ENCODE data around the gene SEMA3B. TPM values are rescaled to one million over a fixed set of nuclear protein-coding genes. Genes with fewer than 3 reads are reported as not detected.
A peak's percentile ranks its signal among the peaks of the same experiment; 100 is the strongest.

Gene SEMA3B
- total RNA-seq, 2 donors from 2014 or later: 71.1 to 116 TPM

- ATAC-seq: no peak
- intact Hi-C loops (cut with DNase I): no loop called here
- TF ChIP-seq POLR2A (IDR thresholded peaks at IDR 0.05): no peak
- TF ChIP-seq, protein P1, sequence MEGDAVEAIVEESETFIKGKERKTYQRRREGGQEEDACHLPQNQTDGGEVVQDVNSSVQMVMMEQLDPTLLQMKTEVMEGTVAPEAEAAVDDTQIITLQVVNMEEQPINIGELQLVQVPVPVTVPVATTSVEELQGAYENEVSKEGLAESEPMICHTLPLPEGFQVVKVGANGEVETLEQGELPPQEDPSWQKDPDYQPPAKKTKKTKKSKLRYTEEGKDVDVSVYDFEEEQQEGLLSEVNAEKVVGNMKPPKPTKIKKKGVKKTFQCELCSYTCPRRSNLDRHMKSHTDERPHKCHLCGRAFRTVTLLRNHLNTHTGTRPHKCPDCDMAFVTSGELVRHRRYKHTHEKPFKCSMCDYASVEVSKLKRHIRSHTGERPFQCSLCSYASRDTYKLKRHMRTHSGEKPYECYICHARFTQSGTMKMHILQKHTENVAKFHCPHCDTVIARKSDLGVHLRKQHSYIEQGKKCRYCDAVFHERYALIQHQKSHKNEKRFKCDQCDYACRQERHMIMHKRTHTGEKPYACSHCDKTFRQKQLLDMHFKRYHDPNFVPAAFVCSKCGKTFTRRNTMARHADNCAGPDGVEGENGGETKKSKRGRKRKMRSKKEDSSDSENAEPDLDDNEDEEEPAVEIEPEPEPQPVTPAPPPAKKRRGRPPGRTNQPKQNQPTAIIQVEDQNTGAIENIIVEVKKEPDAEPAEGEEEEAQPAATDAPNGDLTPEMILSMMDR (IDR thresholded peaks at IDR 0.05): no peak
- no peaks in the 10 kb centered on the region for H3K27me3 ChIP-seq
- peak overlapping the region in 3 of 4 donors; percentile 17 to 68 (median 60) for H3K27ac ChIP-seq
- peaks cover 14% of the 10 kb centered on the region for H3K4me1 ChIP-seq
- no peak overlapping the region for H3K4me3 ChIP-seq
- WGBS, 2 donors: 80 to 84% methylated on average over 8 of the region's 8 CpGs
- H3K9me3 ChIP-seq: no peaks in the 10 kb centered on the region
- peaks cover 4 to 16% of the 10 kb centered on the region in 2 donors for H3K36me3 ChIP-seq (replicated peaks in 1 of 2; ENCODE audit: insufficient read depth in 1 of 2, low read depth in 2 of 2)
- peak in 1 of 4 donors; percentile 71 for DNase-seq
These were observed 14.2 kb upstream of the SEMA3B start for GRCh38 chr3:50254577-50255250.

DNA sequence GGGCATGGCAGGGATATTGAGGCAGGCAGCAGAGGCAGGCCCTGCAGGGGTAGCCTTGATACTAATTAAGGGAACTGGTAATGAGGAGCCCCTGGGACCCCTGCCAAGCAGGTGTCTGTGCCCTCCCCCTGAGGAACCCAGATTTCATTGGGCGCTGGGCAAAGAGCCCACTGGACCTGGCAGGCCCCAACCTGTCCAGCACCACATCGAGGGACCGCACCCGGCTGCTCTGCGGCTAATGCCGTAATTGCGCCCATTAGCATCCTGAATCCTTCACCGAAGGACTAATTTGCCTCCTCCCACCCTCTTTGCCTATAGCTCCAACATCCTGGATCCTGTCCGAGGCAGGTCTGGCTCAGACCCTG is 13.7 kb upstream of the SEMA3B start:
- Histone ChIP-seq H3K27me3 (no peaks in the 10 kb centered on the region), H3K4me3 (no peak overlapping the region), H3K27ac (peak overlapping the region in 2 of 4 donors; percentile 60 to 68), H3K36me3 (replicated peaks in 1 of 2; ENCODE audit: insufficient read depth in 1 of 2, low read depth in 2 of 2) (peaks cover 4 to 16% of the 10 kb centered on the region in 2 donors), H3K9me3 (no peaks in the 10 kb centered on the region), H3K4me1 (peaks cover 16% of the 10 kb centered on the region)
- intact Hi-C loops (cut with DNase I): no loop called here
- DNase-seq (no peak), ATAC-seq (no peak)
- WGBS, 2 donors: 90 to 95% methylated on average over 7 to 9 of the region's 9 CpGs
- TF ChIP-seq POLR2A (IDR thresholded peaks at IDR 0.05): no peak
- TF ChIP-seq, protein P1 (IDR thresholded peaks at IDR 0.05): no peak

DNA sequence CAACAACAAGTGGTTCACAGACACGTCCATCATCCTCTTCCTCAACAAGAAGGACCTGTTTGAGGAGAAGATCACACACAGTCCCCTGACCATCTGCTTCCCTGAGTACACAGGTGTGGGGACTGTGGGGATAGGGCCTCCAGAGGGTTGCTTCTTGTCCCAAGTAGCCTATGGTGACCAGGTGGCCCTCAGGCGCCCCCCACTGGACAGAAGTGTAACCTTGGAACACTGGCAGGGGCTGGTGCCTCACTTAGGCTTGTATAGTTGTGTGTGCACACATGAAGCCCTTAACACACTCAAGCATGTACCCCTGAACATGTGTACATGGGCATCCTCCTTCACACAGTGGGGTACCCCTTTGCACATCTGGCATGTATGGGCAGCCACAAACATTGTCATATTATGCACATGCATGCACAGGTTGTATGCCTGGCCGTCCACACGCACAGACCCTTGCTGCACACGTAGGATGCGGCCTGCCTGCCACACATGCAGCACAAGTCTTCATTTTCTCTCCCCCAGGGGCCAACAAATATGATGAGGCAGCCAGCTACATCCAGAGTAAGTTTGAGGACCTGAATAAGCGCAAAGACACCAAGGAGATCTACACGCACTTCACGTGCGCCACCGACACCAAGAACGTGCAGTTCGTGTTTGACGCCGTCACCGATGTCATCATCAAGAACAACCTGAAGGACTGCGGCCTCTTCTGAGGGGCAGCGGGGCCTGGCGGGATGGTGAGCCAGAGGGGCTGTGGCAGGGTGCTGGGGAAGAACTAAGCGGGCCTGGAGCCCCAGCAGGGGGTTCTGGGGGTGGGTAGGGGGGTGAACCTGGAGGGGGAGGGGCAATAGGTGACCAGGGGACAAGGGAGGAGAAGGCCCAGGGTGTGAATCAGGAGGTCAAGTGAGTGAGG is 11.7 kb upstream of the SEMA3B start:
- peak in 2 of 4 donors; percentile 56 to 69 for DNase-seq
- intact Hi-C loops (cut with DNase I): no loop called here

DNA sequence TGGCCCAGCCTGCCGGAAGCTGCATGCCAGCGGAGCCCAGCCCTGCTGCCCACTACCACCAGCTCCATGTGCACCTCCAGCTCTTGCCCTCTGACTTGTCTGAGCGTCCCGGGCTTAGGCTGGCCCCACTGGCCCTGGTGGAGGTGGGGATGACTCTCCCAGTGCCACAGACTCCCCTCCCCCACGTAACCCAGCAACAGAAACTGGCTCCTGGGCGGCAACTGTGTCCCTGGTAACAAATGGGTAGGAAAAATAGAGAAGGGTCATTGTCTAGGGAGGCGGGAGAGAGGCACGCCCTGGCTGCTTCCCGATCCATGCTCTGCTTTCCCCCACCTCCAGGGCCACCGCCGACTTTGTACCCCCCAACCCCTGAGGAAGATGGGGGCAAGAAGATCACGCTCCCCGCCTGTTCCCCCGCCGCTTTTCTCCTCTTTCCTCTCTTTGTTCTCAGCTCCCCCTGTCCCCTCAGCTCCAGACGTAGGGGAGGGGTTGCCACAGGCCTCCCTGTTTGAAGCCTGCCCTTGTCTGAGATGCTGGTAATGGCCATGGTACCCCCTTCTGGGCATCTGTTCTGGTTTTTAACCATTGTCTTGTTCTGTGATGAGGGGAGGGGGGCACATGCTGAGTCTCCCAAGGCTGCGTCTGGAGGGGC is 10.8 kb upstream of the SEMA3B start:
- no peak overlapping the region for H3K27ac ChIP-seq
- ATAC-seq: no peak
- intact Hi-C loops (cut with DNase I): no loop called here
- peaks cover 24% of the 10 kb centered on the region for H3K4me1 ChIP-seq
- WGBS, 2 donors: 86 to 87% methylated on average over 15 to 17 of the region's 17 CpGs
- no peak overlapping the region for H3K4me3 ChIP-seq
- TF ChIP-seq POLR2A (IDR thresholded peaks at IDR 0.05): no peak
- TF ChIP-seq, protein P1 (IDR thresholded peaks at IDR 0.05): no peak
- no peak for DNase-seq
- H3K9me3 ChIP-seq: no peaks in the 10 kb centered on the region
- peaks cover 4 to 14% of the 10 kb centered on the region in 2 donors for H3K36me3 ChIP-seq (replicated peaks in 1 of 2; ENCODE audit: insufficient read depth in 1 of 2, low read depth in 2 of 2)
- no peaks in the 10 kb centered on the region for H3K27me3 ChIP-seq

More for the DNA sequence above, 11.7 kb upstream of the SEMA3B start:
- Histone ChIP-seq H3K27ac (no peak overlapping the region), H3K4me1 (peaks cover 24% of the 10 kb centered on the region), H3K36me3 (replicated peaks in 1 of 2; ENCODE audit: insufficient read depth in 1 of 2, low read depth in 2 of 2) (peaks cover 4 to 16% of the 10 kb centered on the region in 2 donors), H3K9me3 (no peaks in the 10 kb centered on the region), H3K27me3 (no peaks in the 10 kb centered on the region), H3K4me3 (no peak overlapping the region)
- no peak for ATAC-seq
- 90 to 94% methylated on average over 19 to 20 of the region's 20 CpGs for WGBS, 2 donors
- TF ChIP-seq, protein P1 (IDR thresholded peaks at IDR 0.05): peak in 6 of 7 experiments; percentile 13 to 52 (median 39)
- TF ChIP-seq POLR2A (IDR thresholded peaks at IDR 0.05): no peak
